GM12891 (cell line): Measurements from ENCODE around the gene TRAPPC2.

Source experiments
- POLR2A ChIP-seq: IDR thresholded peaks from 2 replicates; pipeline ENCODE4 v1.6.1; 2011; ENCODE audit warnings: low read depth, low read length, control low read depth
- TAF1 ChIP-seq: IDR thresholded peaks from 2 replicates; pipeline ENCODE4 v1.6.1; 2011; ENCODE audit warnings: low read depth, low read length, control low read depth

DNA sequence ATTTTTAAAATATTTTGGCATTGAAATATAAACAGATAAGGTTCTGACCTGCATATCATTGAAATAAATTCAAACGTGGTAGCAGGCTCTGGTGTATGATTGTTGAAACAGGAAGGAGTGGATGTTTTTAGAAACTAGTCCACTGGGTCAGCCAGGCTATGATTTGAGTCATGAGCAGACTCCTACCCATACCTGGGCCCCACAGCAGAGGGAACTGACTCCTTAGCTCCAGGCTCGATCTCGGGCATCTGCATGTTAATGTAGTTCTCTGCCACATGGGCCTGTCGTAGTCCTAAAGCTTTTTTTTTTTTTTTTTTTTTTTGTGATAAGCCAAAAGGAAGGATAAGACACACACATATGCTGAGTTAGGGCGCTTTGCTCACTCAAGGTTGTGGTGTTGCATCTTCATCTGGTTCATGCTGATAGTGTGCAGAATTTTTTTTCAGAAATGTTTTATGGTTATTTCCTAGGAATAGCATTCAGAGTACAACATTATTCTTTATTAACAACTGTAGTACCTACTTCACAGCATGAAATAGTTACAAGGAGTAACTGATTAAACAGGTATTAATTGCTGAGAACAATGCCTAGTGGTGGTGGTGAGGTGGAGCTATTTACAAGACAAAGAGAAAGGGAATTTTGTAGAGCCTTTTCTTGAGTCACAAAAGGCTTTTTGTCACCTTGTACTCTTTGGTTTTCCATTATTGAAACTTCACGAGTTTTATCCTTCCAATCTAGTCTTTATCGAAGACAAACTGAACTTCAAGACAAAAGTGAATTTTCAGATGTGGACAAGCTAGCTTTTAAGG is 27.4 kb upstream of the TRAPPC2 start:
- TF ChIP-seq POLR2A (no peak), TAF1 (no peak)
